Epithelial cell of proximal tubule (primary cell): ENCODE data around the gene SKAP1. TPM values are rescaled to one million over a fixed set of nuclear protein-coding genes. Genes with fewer than 3 reads are reported as not detected.
"Not testable (repeated sequence)": the region's sequence is repeated elsewhere in the genome, so short reads cannot be mapped to it uniquely, and the experiment has no call there.

Experiments used
- DNase-seq: peaks from one replicate; pipeline ENCODE4 v3.0.0-alpha.2; 2011; ENCODE audit warnings: low read depth
- H3K4me3 ChIP-seq: 2 replicates; pipeline ENCODE4 v1.5.1; 2011; ENCODE audit warnings: low read depth, mild to moderate bottlenecking, low read length
- total RNA-seq: library from RNA; depleted of rRNA; stranded (reverse); fragments of >200 nt; gene quantifications from 2 replicates; pipeline ENCODE4 v1.2.3, GENCODE V29; 2015
- TF ChIP-seq, protein P1 (sequence below): conservative IDR thresholded peaks from 2 replicates; pipeline ENCODE4 v1.5.1; 2012; ENCODE audit warnings: low read depth, mild to moderate bottlenecking, low read length

Gene SKAP1
- total RNA-seq, 1 donor from 2014 or later = 11.4 TPM

DNA sequence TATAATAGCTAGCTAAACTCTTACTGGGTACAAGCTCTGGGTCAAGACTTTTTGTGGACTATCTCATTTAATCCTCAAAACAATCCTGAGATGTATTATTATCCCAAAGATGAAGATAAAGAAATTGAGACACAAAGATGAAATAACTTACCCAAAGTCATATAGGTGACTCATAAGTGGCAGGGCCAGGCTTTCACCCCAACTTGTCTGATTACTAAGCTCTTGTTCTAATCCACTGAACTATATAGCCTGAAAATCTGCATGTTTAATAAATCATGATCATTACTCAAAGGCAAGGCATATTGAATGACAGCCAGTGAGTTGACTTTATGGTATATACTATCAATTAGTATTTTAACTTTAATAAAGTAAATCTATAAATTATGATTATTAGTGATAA lies 77.4 kb downstream of the SKAP1 start:
- H3K4me3 ChIP-seq = no peak overlapping the region
- TF ChIP-seq, protein P1, sequence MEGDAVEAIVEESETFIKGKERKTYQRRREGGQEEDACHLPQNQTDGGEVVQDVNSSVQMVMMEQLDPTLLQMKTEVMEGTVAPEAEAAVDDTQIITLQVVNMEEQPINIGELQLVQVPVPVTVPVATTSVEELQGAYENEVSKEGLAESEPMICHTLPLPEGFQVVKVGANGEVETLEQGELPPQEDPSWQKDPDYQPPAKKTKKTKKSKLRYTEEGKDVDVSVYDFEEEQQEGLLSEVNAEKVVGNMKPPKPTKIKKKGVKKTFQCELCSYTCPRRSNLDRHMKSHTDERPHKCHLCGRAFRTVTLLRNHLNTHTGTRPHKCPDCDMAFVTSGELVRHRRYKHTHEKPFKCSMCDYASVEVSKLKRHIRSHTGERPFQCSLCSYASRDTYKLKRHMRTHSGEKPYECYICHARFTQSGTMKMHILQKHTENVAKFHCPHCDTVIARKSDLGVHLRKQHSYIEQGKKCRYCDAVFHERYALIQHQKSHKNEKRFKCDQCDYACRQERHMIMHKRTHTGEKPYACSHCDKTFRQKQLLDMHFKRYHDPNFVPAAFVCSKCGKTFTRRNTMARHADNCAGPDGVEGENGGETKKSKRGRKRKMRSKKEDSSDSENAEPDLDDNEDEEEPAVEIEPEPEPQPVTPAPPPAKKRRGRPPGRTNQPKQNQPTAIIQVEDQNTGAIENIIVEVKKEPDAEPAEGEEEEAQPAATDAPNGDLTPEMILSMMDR = no peak
- no peak for DNase-seq

DNA sequence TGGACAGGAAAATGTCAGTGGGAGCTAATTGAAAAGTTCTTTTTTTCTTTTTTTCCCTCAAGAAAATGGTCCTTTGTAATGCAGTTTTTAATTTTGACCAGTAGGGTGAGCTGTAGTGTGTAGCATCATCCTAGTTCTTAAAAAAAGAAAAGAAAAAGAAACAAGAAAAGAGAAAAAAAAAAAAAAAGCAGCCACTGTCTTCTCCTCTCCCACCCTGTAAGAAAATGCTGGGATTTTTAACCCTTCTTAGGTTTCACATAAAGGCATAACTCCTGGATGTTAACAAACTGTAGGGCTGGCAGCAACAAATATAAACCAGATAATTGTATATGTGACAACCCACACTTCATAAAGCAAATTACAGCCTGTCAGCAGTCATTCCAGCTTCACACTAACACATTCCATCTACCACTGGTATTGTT lies 78.1 kb downstream of the SKAP1 start:
- no peak overlapping the region for H3K4me3 ChIP-seq
- DNase-seq = no peak
- TF ChIP-seq, protein P1 = peak; percentile 64

DNA sequence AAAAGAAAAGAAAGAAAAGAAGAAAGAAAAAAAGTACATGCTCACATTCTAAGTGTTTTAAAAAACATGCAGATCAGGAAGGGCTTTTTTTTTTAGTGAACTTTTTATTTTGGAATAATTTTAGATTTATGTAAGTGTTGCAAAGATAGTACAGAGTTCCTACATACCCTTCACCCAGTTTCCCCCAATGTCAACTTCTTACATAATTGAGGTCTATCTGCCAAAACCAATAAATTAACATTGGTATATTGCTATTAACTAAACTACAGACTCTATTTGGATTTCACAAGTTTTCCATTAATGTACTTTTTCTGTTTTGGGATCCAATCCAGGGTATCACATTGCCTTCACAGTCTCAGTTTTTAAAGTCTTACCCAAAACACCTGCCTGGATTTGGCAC lies 81.7 kb downstream of the SKAP1 start:
- TF ChIP-seq, protein P1 = no peak
- no peak overlapping the region for H3K4me3 ChIP-seq
- DNase-seq = no peak

DNA sequence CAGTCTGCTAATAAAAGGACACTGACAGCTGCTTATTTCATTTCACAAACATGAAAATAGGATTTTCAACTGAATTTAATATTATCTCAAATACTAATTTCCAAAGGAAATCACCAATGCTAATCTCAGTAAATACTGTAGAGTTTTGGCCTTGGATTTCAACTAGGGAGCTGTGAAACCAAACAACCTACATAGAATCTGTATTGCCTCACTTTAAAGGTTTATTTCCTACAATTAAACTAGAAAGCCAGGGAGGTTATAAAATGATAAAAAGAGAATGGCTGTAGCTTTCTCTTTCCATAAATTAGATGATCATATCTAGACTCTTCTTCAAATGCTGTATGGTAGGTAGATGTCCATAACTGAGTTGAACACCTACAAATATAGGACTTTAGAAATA lies 82.8 kb downstream of the SKAP1 start:
- no peak for DNase-seq
- H3K4me3 ChIP-seq = no peak overlapping the region
- TF ChIP-seq, protein P1 = no peak

DNA sequence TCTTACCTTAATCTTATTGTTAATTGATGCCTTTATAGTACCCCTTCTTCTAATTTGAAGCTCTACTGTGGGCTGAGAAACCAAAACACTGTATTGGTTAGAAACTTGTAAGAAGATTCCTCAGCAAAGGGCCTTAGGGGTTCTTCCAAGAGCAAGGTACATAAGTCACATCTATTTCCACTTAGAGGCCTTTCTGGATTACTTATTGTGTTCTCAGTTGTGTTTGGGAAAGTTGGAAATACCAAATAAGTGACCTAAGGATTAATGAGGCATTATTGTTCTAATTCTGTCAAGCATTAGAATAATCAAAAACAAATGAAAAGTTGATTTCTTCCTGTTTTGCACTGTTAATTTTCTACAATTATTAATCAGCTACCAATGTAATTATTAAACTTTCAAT lies 85.8 kb downstream of the SKAP1 start:
- DNase-seq = peak; percentile 87
- TF ChIP-seq, protein P1 = no peak
- no peak overlapping the region for H3K4me3 ChIP-seq

DNA sequence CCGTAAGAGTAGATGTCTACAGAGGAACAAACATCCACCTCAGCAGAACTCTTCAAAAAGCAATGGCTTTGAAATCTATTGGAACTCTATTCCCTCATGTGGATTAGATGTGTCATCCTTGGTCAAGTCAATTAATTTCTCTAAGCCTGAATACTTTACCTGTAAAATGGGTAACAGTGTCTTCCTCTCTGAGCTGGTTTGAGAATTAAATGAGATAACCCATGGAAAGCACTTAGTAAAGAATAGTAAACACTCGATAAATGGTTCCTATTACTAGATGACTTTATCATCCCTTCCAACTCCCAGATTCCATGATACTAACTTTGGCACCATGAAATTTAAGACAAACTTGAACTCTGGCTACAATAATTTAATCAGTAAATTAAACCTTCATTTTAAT lies 89.1 kb downstream of the SKAP1 start:
- DNase-seq = no peak
- TF ChIP-seq, protein P1 = no peak
- no peak overlapping the region for H3K4me3 ChIP-seq

DNA sequence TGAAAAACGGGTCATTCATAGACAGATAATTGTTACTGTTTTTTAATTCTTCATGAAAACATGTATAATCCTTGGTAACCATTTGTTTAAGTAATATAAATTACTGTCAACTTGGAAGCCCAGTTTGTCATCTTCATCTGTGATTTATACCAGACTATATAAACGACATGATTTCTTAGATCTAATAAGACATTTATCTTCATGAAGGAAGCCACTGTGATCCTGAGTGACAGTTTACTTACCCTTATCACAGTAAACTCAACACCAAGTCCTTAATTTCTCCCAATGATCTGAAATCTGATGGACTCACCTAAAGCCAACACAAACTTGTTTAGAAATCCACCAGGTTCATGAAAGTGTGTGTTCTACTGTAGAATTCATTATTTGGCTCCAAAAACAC lies 91.3 kb downstream of the SKAP1 start:
- DNase-seq = no peak
- no peak overlapping the region for H3K4me3 ChIP-seq
- TF ChIP-seq, protein P1 = no peak

DNA sequence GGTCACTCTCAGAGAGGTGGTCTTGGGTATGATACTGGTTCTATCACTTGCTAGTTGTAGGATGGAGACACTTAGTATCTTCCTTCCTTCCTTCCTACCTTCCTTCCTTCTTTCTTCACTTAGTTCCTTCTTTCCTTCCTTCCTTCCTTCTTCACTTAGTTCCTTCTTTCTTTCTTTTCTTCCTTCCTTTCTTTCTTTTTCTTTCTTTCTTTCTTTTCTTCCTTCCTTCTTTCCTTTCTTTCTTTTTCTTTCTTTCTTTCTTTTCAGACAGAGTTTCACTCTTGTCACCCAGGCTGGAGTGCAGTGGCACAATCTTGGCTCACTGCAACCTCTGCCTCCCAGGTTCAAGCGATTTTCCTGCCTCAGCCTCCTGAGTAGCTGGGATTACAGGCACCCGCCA lies 92.1 kb downstream of the SKAP1 start:
- not testable (repeated sequence) for H3K4me3 ChIP-seq, DNase-seq
